ENCODE results near the gene OR6F1.
"Not testable (repeated sequence)": the region's sequence is repeated elsewhere in the genome, so short reads cannot be mapped to it uniquely, and the experiment has no call there.

OR6F1 gene

GRCh38 chr1:247716546-247716945 is at the start of gene OR6F1:
Gene OR6F1, minus strand, starts transcription at chr1:247716646. Its CDS starts 3,891 bp downstream, at chr1:247712755.
- TF ChIP-seq, protein P1, sequence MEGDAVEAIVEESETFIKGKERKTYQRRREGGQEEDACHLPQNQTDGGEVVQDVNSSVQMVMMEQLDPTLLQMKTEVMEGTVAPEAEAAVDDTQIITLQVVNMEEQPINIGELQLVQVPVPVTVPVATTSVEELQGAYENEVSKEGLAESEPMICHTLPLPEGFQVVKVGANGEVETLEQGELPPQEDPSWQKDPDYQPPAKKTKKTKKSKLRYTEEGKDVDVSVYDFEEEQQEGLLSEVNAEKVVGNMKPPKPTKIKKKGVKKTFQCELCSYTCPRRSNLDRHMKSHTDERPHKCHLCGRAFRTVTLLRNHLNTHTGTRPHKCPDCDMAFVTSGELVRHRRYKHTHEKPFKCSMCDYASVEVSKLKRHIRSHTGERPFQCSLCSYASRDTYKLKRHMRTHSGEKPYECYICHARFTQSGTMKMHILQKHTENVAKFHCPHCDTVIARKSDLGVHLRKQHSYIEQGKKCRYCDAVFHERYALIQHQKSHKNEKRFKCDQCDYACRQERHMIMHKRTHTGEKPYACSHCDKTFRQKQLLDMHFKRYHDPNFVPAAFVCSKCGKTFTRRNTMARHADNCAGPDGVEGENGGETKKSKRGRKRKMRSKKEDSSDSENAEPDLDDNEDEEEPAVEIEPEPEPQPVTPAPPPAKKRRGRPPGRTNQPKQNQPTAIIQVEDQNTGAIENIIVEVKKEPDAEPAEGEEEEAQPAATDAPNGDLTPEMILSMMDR (conservative IDR thresholded peaks at IDR 0.05): no peak
- H3K27ac ChIP-seq: no peak within 1 kb of the TSS

DNA sequence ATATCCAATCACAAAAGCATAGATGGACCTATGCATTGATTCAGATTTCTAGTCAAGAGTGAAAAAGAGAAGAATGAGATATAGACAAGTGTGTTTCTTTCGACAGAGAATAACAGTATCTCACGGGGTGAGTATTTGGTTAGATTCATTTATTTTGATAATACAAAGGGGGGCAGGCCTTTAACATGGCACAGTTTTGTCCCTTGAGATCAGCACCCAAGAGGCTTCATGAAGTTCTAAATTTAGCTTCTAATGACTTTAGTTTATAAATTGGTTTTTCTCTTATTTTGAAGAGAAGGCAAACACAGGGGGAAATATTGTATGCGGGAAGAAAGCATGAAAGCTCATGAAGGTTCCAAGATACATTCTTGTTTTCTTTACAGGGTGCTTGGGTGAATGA is 44.0 kb upstream of the OR6F1 start, which contains the start of gene OR1C1:
Gene OR1C1, minus strand, starts transcription at position 101 of the 400 bp plus-strand sequence. CDS start 2,150 bp downstream, outside the sequence.
- H3K27ac ChIP-seq: no peak within 1 kb of the TSS
- TF ChIP-seq, protein P1 (conservative IDR thresholded peaks at IDR 0.05): no peak

DNA sequence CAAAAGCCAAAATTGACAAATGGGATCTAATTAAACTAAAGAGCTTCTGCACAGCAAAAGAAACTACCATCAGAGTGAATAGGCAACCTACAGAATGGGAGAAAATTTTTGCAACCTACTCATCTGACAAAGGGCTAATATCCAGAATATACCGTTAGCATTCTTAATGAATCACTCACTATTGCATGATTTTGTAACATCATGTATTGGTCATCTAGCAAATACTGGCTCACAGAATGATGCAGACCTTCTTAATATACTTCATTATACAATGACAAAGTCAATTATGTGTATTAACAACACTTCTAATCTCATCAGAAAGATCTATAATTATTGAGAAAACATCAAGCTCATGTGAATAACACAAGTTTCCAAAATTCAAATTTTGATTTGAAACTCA is 37.9 kb upstream of the OR6F1 start:
- not testable (repeated sequence) for H3K27ac ChIP-seq

GRCh38 chr1:247749870-247750269 is 33.4 kb upstream of the OR6F1 start:
- TF ChIP-seq, protein P1 (conservative IDR thresholded peaks at IDR 0.05): no peak
- no peak overlapping the region for H3K27ac ChIP-seq

GRCh38 chr1:247748041-247748440 is 31.6 kb upstream of the OR6F1 start, which contains the start of gene OR14A2:
Gene OR14A2, minus strand, starts transcription at chr1:247748141.
- no peak within 1 kb of the TSS for H3K27ac ChIP-seq
- TF ChIP-seq, protein P1 (conservative IDR thresholded peaks at IDR 0.05): no peak

DNA sequence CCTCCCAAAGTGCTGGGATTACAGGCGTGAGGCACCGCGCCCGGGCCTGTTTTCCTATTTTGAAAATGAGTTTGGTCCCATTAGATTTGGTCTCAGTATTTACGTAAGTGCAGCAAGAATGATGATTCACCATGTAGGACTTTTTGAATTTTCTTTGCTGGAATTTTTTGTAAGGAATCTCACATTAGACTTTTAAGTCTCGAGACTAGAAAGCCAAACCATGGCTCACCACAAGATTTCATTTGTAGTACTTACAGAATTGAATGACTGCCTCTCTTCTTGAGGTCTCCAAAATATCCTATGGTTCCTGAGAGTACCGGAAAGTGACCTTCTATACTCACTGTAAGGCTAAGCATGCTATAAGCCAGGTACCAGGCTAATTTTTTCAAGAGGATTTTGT is 31.2 kb upstream of the OR6F1 start:
- TF ChIP-seq, protein P1 (conservative IDR thresholded peaks at IDR 0.05): no peak
- no peak overlapping the region for H3K27ac ChIP-seq

GRCh38 chr1:247746391-247746935 is 30.0 kb upstream of the OR6F1 start:
- H3K27ac ChIP-seq: no peak overlapping the region
- TF ChIP-seq, protein P1 (conservative IDR thresholded peaks at IDR 0.05): no peak

- not testable (repeated sequence) for H3K27ac ChIP-seq
Observed at GRCh38 chr1:247742215-247742760, 25.8 kb upstream of the OR6F1 start.

Data from VCaP (cell line).